IMR-90 (cell line): ENCODE data around the gene UVSSA. TPM values are rescaled to one million over a fixed set of nuclear protein-coding genes. Genes with fewer than 3 reads are reported as not detected.

Experiments used
- ATAC-seq: fragments of 200-7000 bp; cut with Tn5 transposase; 2 replicates; pipeline ENCODE4 v1.9.1; 2020; ENCODE audit warnings: low read depth, mild to moderate bottlenecking, moderate library complexity
- BruUV-seq: library from RNA; stranded (reverse); fragments of 400-500 nt; replicated peaks from 2 replicates; lab custom pipeline; 2021; lab: Mats Ljungman, UMichigan
- CTCF ChIA-PET: fragments of 300-600 bp; formaldehyde crosslinking; extraction: SDS; loops from one replicate; lab custom pipeline; 2021; ENCODE audit warnings: antibody characterized with exemption; lab: Yijun Ruan, JAX
- POLR2A ChIA-PET: fragments of 300-600 bp; sonication (Branson Sonifier 250); formaldehyde crosslinking; loops from one replicate; lab custom pipeline; 2022; ENCODE audit warnings: antibody characterized with exemption; ENCODE audit not compliant: unreplicated experiment; lab: Charles Lee
- DNase-seq: peaks from one replicate; pipeline ENCODE4 v3.0.0; 2013
- H2AFZ ChIP-seq: replicated peaks from 2 replicates; pipeline ENCODE3; 2013; ENCODE audit warnings: low read length, mild to moderate bottlenecking; ENCODE audit not compliant: poor library complexity
- H2AK5ac ChIP-seq: 2 replicates; pipeline ENCODE4 v1.6.1; 2013; ENCODE audit warnings: low read depth, low read length, inconsistent platforms
- H2AK9ac ChIP-seq: replicated peaks from 2 replicates; pipeline ENCODE3; 2013; ENCODE audit warnings: mild to moderate bottlenecking, low read depth, low read length, moderate library complexity; ENCODE audit not compliant: poor library complexity
- H2BK120ac ChIP-seq: 2 replicates; pipeline ENCODE4 v1.6.1; 2013; ENCODE audit warnings: low read depth, low read length, inconsistent platforms
- H2BK15ac ChIP-seq: 3 replicates; pipeline ENCODE4 v1.6.1; 2013; ENCODE audit warnings: low read depth, low read length, inconsistent platforms
- H2BK20ac ChIP-seq: 2 replicates; pipeline ENCODE4 v1.6.1; 2013; ENCODE audit warnings: low read depth, mild to moderate bottlenecking, inconsistent platforms, low read length, moderate library complexity
- H2BK5ac ChIP-seq: 2 replicates; pipeline ENCODE4 v1.6.1; 2013; ENCODE audit warnings: mild to moderate bottlenecking, low read depth, low read length, inconsistent platforms; ENCODE audit not compliant: poor library complexity, severe bottlenecking
- H3K14ac ChIP-seq: replicated peaks from 2 replicates; pipeline ENCODE4 v1.6.1; 2013; ENCODE audit warnings: low read depth, low read length, inconsistent platforms
- H3K18ac ChIP-seq: 2 replicates; pipeline ENCODE4 v1.6.1; 2013; ENCODE audit warnings: low read depth, low read length, control low read depth
- H3K23ac ChIP-seq: 2 replicates; pipeline ENCODE4 v1.6.1; 2013; ENCODE audit warnings: low read depth, low read length, inconsistent platforms
- H3K27ac ChIP-seq: 2 replicates; pipeline ENCODE4 v1.5.1; 2013; ENCODE audit warnings: mild to moderate bottlenecking, control low read depth, low read length; ENCODE audit not compliant: insufficient read depth
- H3K27me3 ChIP-seq: 2 replicates; pipeline ENCODE4 v1.6.1; 2013; ENCODE audit warnings: low read length; ENCODE audit not compliant: control insufficient read depth, insufficient read depth
- H3K36me3 ChIP-seq: 2 replicates; pipeline ENCODE4 v1.6.1; 2013; ENCODE audit warnings: low read length, mixed read lengths; ENCODE audit not compliant: control insufficient read depth, insufficient read depth
- H3K4ac ChIP-seq: 2 replicates; pipeline ENCODE4 v1.6.1; 2013; ENCODE audit warnings: low read depth, low read length, inconsistent platforms
- H3K4me1 ChIP-seq: 2 replicates; pipeline ENCODE4 v1.6.1; 2013; ENCODE audit warnings: low read length, mixed read lengths; ENCODE audit not compliant: control insufficient read depth, insufficient read depth
- H3K4me2 ChIP-seq: 2 replicates; pipeline ENCODE4 v1.6.1; 2013; ENCODE audit warnings: low read depth, mild to moderate bottlenecking, control low read depth, low read length, moderate library complexity
- H3K4me3 ChIP-seq: 2 replicates; pipeline ENCODE4 v1.5.1; 2013; ENCODE audit warnings: low read depth, mild to moderate bottlenecking, control low read depth, low read length, moderate library complexity; ENCODE audit not compliant: insufficient read depth
- H3K56ac ChIP-seq: 2 replicates; pipeline ENCODE4 v1.6.1; 2013; ENCODE audit warnings: low read length, inconsistent platforms; ENCODE audit not compliant: insufficient read depth; ENCODE audit errors: extremely low read depth
- H3K79me1 ChIP-seq, 2 experiments: 2 replicates each; pipeline ENCODE4 v1.6.1; 2013; ENCODE audit warnings: low read length in 2 of 2, inconsistent platforms in 1 of 2, low read depth in 1 of 2
- H3K9ac ChIP-seq: 2 replicates; pipeline ENCODE4 v1.6.1; 2013; ENCODE audit warnings: low read depth, low read length, control low read depth
- H3K9me1 ChIP-seq: 2 replicates; pipeline ENCODE4 v1.6.1; 2013; ENCODE audit warnings: low read length, inconsistent platforms; ENCODE audit not compliant: insufficient read depth
- H3K9me3 ChIP-seq: 2 replicates; pipeline ENCODE4 v1.6.1; 2013; ENCODE audit warnings: low read length; ENCODE audit not compliant: control insufficient read depth, insufficient read depth
- H4K20me1 ChIP-seq: 2 replicates; pipeline ENCODE4 v1.6.1; 2013; ENCODE audit warnings: low read length, inconsistent platforms; ENCODE audit not compliant: insufficient read depth
- H4K5ac ChIP-seq: 2 replicates; pipeline ENCODE4 v1.6.1; 2013; ENCODE audit warnings: mild to moderate bottlenecking, low read depth, low read length, control low read depth
- H4K8ac ChIP-seq, 2 experiments: 2 replicates each; pipeline ENCODE4 v1.6.1; 2013; ENCODE audit warnings: low read depth in 2 of 2, low read length in 2 of 2, control low read depth in 1 of 2, inconsistent platforms in 1 of 2
- H4K91ac ChIP-seq: 2 replicates; pipeline ENCODE4 v1.6.1; 2013; ENCODE audit warnings: low read depth, low read length, inconsistent platforms; ENCODE audit not compliant: insufficient read depth
- BHLHE40 ChIP-seq: fragments of 150-350 bp; IDR thresholded peaks from 2 replicates; pipeline ENCODE4 v1.6.1; 2016; ENCODE audit warnings: mild to moderate bottlenecking, low read depth, low read length
- CEBPB ChIP-seq: IDR thresholded peaks from 2 replicates; pipeline ENCODE4 v1.6.1; 2012; ENCODE audit warnings: low read depth, low read length, improper control_type of control experiment
- CHD1 ChIP-seq: IDR thresholded peaks from 2 replicates; pipeline ENCODE4 v1.6.1; 2012; ENCODE audit warnings: low read depth, low read length, improper control_type of control experiment
- FOS ChIP-seq: fragments of 150-350 bp; IDR thresholded peaks from 2 replicates; pipeline ENCODE4 v1.6.1; 2016; ENCODE audit warnings: low read depth, low read length
- MAFK ChIP-seq: IDR thresholded peaks from 2 replicates; pipeline ENCODE4 v1.6.1; 2012; ENCODE audit warnings: low read depth, low read length, improper control_type of control experiment
- MAZ ChIP-seq: IDR thresholded peaks from 2 replicates; pipeline ENCODE4 v1.6.1; 2012; ENCODE audit warnings: low read depth, mild to moderate bottlenecking, low read length, improper control_type of control experiment, moderate library complexity, borderline replicate concordance
- MXI1 ChIP-seq: IDR thresholded peaks from 2 replicates; pipeline ENCODE4 v1.6.1; 2012; ENCODE audit warnings: low read depth, mild to moderate bottlenecking, low read length, moderate library complexity, borderline replicate concordance
- NFE2L2 ChIP-seq: fragments of 150-350 bp; IDR thresholded peaks from 2 replicates; pipeline ENCODE4 v1.6.1; 2016; ENCODE audit warnings: low read depth, mild to moderate bottlenecking, low read length
- POLR2A ChIP-seq: IDR thresholded peaks from 2 replicates; pipeline ENCODE4 v1.6.1; 2012; ENCODE audit warnings: mild to moderate bottlenecking, low read depth, low read length
- RAD21 ChIP-seq: IDR thresholded peaks from 2 replicates; pipeline ENCODE4 v1.6.1; 2012; ENCODE audit warnings: low read length, improper control_type of control experiment
- RCOR1 ChIP-seq: IDR thresholded peaks from 2 replicates; pipeline ENCODE4 v1.6.1; 2012; ENCODE audit warnings: mild to moderate bottlenecking, low read length, improper control_type of control experiment; ENCODE audit not compliant: insufficient replicate concordance
- RFX5 ChIP-seq: IDR thresholded peaks from 2 replicates; pipeline ENCODE4 v1.8.0; 2012; ENCODE audit warnings: low read depth, mild to moderate bottlenecking, low read length, moderate library complexity
- SMC3 ChIP-seq: fragments of 150-350 bp; IDR thresholded peaks from 2 replicates; pipeline ENCODE4 v1.6.1; 2016; ENCODE audit warnings: low read depth, mild to moderate bottlenecking, antibody characterized with exemption, low read length, moderate library complexity
- USF2 ChIP-seq: fragments of 150-350 bp; IDR thresholded peaks from 2 replicates; pipeline ENCODE4 v1.6.1; 2017; ENCODE audit warnings: mild to moderate bottlenecking, antibody characterized with exemption, low read length, low read depth
- WGBS, 2 experiments: methylation state at CpG; one replicate each; pipeline versions ENCODE4 v1.1.5 to v1.1.7; 2013; ENCODE audit warnings: missing lambda C conversion rate in 2 of 2; ENCODE audit not compliant: insufficient read length in 1 of 2; ENCODE audit errors: extremely low coverage in 2 of 2; 5-methylcytosine and 5-hydroxymethylcytosine counted together
- dilution Hi-C: fragments of 300-500 bp; cut with HindIII; formaldehyde crosslinking; loops from one replicate; pipeline ENCODE4 v1.14.3; 2018; ENCODE audit warnings: low sequenced_read_pairs; ENCODE audit not compliant: unreplicated experiment
- in situ Hi-C: fragments of 300-500 bp; cut with MboI; formaldehyde crosslinking; loops from 3 replicates; pipeline ENCODE4 v1.14.3; 2019; ENCODE audit warnings: low sequenced_read_pairs, inconsistent platforms, mixed read lengths
- intact Hi-C: fragments of 100-400 bp; cut with micrococcal nuclease; formaldehyde crosslinking; loops from 2 replicates; pipeline ENCODE4 v1.10.0; 2022
- polyA plus RNA-seq, 3 experiments: library from polyadenylated mRNA; depleted of rRNA; stranded (reverse); fragments of >200 nt; gene quantifications; 2 replicates each; pipeline ENCODE4 v1.2.3, GENCODE V29; 2012; ENCODE audit warnings: low replicate concordance in 1 of 3
- total RNA-seq: library from RNA; depleted of rRNA; stranded (reverse); fragments of >200 nt; gene quantifications from 2 replicates; pipeline ENCODE4 v1.2.3, GENCODE V29; 2012
- TF ChIP-seq, protein P1 (sequence below): conservative IDR thresholded peaks from 2 replicates; pipeline ENCODE4 v1.5.1; 2012; ENCODE audit warnings: mild to moderate bottlenecking, low read depth, low read length, improper control_type of control experiment
- TF ChIP-seq, protein P2 (sequence below): fragments of 150-350 bp; IDR thresholded peaks from 2 replicates; pipeline ENCODE4 v1.6.1; 2016; ENCODE audit warnings: low read depth, mild to moderate bottlenecking, low read length, moderate library complexity, borderline replicate concordance

Gene UVSSA
- total and polyA plus RNA-seq, 2 of the 4 experiments (the other 2 are of a cell fraction): 1.4 to 8.4 TPM

DNA sequence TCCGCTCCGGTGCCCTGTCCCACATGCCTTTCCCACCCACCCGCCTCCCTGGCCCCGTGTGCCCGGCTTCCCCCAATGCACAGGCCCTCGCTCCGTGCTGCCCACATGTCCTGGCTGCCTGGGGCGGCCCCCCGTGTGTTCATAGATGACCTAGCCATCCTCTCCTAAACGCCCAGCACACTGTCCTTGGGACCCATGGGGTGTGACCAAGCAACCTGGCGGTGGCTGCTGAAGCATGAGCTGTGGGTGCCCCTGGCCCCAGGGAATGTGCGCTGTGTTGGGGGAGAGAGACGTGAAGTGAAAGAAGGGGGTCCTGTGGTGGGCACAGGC lies 29.0 kb upstream of the UVSSA start:
- ATAC-seq (no peak), DNase-seq (no peak)
- Histone ChIP-seq H3K79me1 (peaks cover 21 to 59% of the 10 kb centered on the region in 2 experiments), H3K23ac (no peak overlapping the region), H3K27me3 (no peaks in the 10 kb centered on the region), H2AK5ac (no peak overlapping the region), H3K4me2 (no peak overlapping the region), H4K8ac (no peak overlapping the region), H2AK9ac (peak overlapping the region; percentile 28), H2BK15ac (no peak overlapping the region), H3K9me3 (no peaks in the 10 kb centered on the region), H4K91ac (no peak overlapping the region), H3K27ac (no peak overlapping the region), H2AFZ (peak overlapping the region; percentile 14), H2BK120ac (no peak overlapping the region), H3K4me3 (no peak overlapping the region), H3K36me3 (peaks cover 56% of the 10 kb centered on the region), H3K9me1 (peaks cover 4% of the 10 kb centered on the region; the same call in 1 of the 2 replicates), H2BK5ac (no peak overlapping the region), H3K18ac (no peak overlapping the region), H4K5ac (no peak overlapping the region), H4K20me1 (peaks cover 3% of the 10 kb centered on the region; the same call in 1 of the 2 replicates), H3K9ac (no peak overlapping the region), H2BK20ac (no peak overlapping the region), H3K56ac (no peak overlapping the region), H3K4me1 (no peaks in the 10 kb centered on the region), H3K4ac (no peak overlapping the region), H3K14ac (no peak overlapping the region)
- intact Hi-C loops: no loop called here
- ChIA-PET POLR2A (no interaction called here), CTCF (no interaction called here)
- BruUV-seq: no TSS peak
- dilution Hi-C loops: no loop called here
- in situ Hi-C loops: no loop called here
- no peak for TF ChIP-seq CEBPB
- TF ChIP-seq RAD21: no peak
- TF ChIP-seq, protein P1, sequence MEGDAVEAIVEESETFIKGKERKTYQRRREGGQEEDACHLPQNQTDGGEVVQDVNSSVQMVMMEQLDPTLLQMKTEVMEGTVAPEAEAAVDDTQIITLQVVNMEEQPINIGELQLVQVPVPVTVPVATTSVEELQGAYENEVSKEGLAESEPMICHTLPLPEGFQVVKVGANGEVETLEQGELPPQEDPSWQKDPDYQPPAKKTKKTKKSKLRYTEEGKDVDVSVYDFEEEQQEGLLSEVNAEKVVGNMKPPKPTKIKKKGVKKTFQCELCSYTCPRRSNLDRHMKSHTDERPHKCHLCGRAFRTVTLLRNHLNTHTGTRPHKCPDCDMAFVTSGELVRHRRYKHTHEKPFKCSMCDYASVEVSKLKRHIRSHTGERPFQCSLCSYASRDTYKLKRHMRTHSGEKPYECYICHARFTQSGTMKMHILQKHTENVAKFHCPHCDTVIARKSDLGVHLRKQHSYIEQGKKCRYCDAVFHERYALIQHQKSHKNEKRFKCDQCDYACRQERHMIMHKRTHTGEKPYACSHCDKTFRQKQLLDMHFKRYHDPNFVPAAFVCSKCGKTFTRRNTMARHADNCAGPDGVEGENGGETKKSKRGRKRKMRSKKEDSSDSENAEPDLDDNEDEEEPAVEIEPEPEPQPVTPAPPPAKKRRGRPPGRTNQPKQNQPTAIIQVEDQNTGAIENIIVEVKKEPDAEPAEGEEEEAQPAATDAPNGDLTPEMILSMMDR: no peak
- TF ChIP-seq MXI1: no peak
- no peak for TF ChIP-seq CHD1
- TF ChIP-seq MAFK: no peak
- TF ChIP-seq BHLHE40: no peak
- no peak for TF ChIP-seq RFX5
- no peak for TF ChIP-seq SMC3
- TF ChIP-seq NFE2L2: no peak
- TF ChIP-seq USF2: no peak
- TF ChIP-seq RCOR1: no peak
- TF ChIP-seq FOS: no peak
- TF ChIP-seq POLR2A: no peak
- TF ChIP-seq, protein P2, sequence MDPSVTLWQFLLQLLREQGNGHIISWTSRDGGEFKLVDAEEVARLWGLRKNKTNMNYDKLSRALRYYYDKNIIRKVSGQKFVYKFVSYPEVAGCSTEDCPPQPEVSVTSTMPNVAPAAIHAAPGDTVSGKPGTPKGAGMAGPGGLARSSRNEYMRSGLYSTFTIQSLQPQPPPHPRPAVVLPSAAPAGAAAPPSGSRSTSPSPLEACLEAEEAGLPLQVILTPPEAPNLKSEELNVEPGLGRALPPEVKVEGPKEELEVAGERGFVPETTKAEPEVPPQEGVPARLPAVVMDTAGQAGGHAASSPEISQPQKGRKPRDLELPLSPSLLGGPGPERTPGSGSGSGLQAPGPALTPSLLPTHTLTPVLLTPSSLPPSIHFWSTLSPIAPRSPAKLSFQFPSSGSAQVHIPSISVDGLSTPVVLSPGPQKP: no peak
- TF ChIP-seq MAZ: no peak
- 99% methylated on average over 9 of the region's 13 CpGs; no CpG with 5 or more reads in 1 of the 2 experiments for WGBS, 2 experiments
